OCI-LY1 (cell line): Measurements from ENCODE around the gene ZNF586.

Experiments
- H2AFZ ChIP-seq: fragments of 200-600 bp; sonication (generic), shearing (Covaris generic); 2 replicates; pipeline ENCODE4 v1.6.0; 2014; ENCODE audit warnings: antibody characterized with exemption, mild to moderate bottlenecking, low read length
- H3F3A ChIP-seq: fragments of 200-600 bp; sonication (generic), shearing (Covaris generic); 2 replicates; pipeline ENCODE4 v1.6.0; 2014; ENCODE audit warnings: mild to moderate bottlenecking, antibody characterized with exemption, low read length, moderate library complexity; ENCODE audit not compliant: insufficient read depth
- H3K27ac ChIP-seq: fragments of 200-600 bp; sonication (generic); 2 replicates; pipeline ENCODE4 v1.5.1; 2014; ENCODE audit warnings: low read length, mixed run types, mild to moderate bottlenecking, low read depth; ENCODE audit not compliant: poor library complexity, severe bottlenecking
- H3K27me3 ChIP-seq: fragments of 200-600 bp; sonication (generic); 2 replicates; pipeline ENCODE4 v1.6.0; 2014; ENCODE audit warnings: antibody characterized with exemption, mild to moderate bottlenecking, low read length, moderate library complexity; ENCODE audit not compliant: insufficient read depth
- H3K36me3 ChIP-seq: fragments of 200-600 bp; sonication (generic); 2 replicates; pipeline ENCODE4 v1.6.1; 2014; ENCODE audit warnings: mild to moderate bottlenecking, antibody characterized with exemption, low read length, moderate library complexity, mixed read lengths; ENCODE audit not compliant: insufficient read depth
- H3K4me1 ChIP-seq: fragments of 200-600 bp; sonication (generic); 2 replicates; pipeline ENCODE4 v1.5.1; 2014; ENCODE audit warnings: mild to moderate bottlenecking, low read length, moderate library complexity; ENCODE audit not compliant: insufficient read depth, severe bottlenecking
- H3K4me2 ChIP-seq: fragments of 200-600 bp; sonication (generic), shearing (Covaris generic); 2 replicates; pipeline ENCODE4 v1.6.1; 2014; ENCODE audit warnings: low read length
- H3K4me3 ChIP-seq: fragments of 200-600 bp; sonication (generic); 2 replicates; pipeline ENCODE4 v1.5.1; 2014; ENCODE audit warnings: low read length, low read depth, mild to moderate bottlenecking, mixed read lengths; ENCODE audit not compliant: poor library complexity, severe bottlenecking
- H3K79me2 ChIP-seq: fragments of 200-600 bp; shearing (Covaris generic); 2 replicates; pipeline ENCODE4 v1.6.1; 2016; ENCODE audit warnings: mixed run types, low read length, mixed read lengths; ENCODE audit not compliant: insufficient read depth
- H3K9ac ChIP-seq: fragments of 200-600 bp; sonication (generic), shearing (Covaris generic); 2 replicates; pipeline ENCODE4 v1.6.1; 2014; ENCODE audit warnings: mild to moderate bottlenecking, low read length, mixed read lengths
- H3K9me2 ChIP-seq: fragments of 200-600 bp; sonication (generic), shearing (Covaris generic); 2 replicates; pipeline ENCODE4 v1.6.1; 2014; ENCODE audit warnings: low read depth, mild to moderate bottlenecking, low read length, mixed read lengths
- H3K9me3 ChIP-seq: fragments of 200-600 bp; shearing (Covaris generic); 2 replicates; pipeline ENCODE4 v1.6.1; 2014; ENCODE audit warnings: low read length, mixed read lengths
- H4K20me1 ChIP-seq: fragments of 200-600 bp; sonication (generic), shearing (Covaris generic); 2 replicates; pipeline ENCODE4 v1.6.0; 2016; ENCODE audit warnings: mild to moderate bottlenecking, low read length; ENCODE audit not compliant: insufficient read depth
- CTCF ChIP-seq: fragments of 200-600 bp; sonication (generic), shearing (Covaris generic); IDR thresholded peaks from 2 replicates; pipeline ENCODE4 v1.5.1; 2017; ENCODE audit warnings: mild to moderate bottlenecking, antibody characterized with exemption, low read length, moderate library complexity, mixed read lengths
- EZH2 ChIP-seq: fragments of 200-600 bp; sonication (generic), shearing (Covaris generic); IDR thresholded peaks from 2 replicates; pipeline ENCODE4 v1.8.0; 2017; ENCODE audit warnings: borderline replicate concordance, mixed run types, mild to moderate bottlenecking, antibody characterized with exemption, low read length, moderate library complexity, mixed read lengths

The ZNF586 gene

GRCh38 chr19:57779220-57779845 is 9.9 kb downstream of the ZNF586 start:
- no peaks in the 10 kb centered on the region for H4K20me1 ChIP-seq
- H3K79me2 ChIP-seq = peaks cover 44% of the 10 kb centered on the region
- TF ChIP-seq CTCF = no peak
- TF ChIP-seq EZH2 = no peak
- no peaks in the 10 kb centered on the region for H3F3A ChIP-seq
- H2AFZ ChIP-seq = no peak overlapping the region
- H3K27me3 ChIP-seq = no peaks in the 10 kb centered on the region
- no peak overlapping the region for H3K4me3 ChIP-seq
- H3K9me3 ChIP-seq = peaks cover 52% of the 10 kb centered on the region
- H3K4me1 ChIP-seq = no peaks in the 10 kb centered on the region
- H3K4me2 ChIP-seq = no peak overlapping the region
- H3K27ac ChIP-seq = no peak overlapping the region
- H3K9me2 ChIP-seq = no peaks in the 10 kb centered on the region
- H3K36me3 ChIP-seq = peaks cover 88% of the 10 kb centered on the region
- H3K9ac ChIP-seq = no peak overlapping the region

GRCh38 chr19:57786286-57786685 is 16.8 kb downstream of the ZNF586 start:
- H3F3A ChIP-seq = no peaks in the 10 kb centered on the region
- H3K27me3 ChIP-seq = no peaks in the 10 kb centered on the region
- no peak overlapping the region for H3K4me2 ChIP-seq
- peaks cover 7% of the 10 kb centered on the region; the same call in 1 of the 2 replicates for H3K79me2 ChIP-seq
- TF ChIP-seq EZH2 = no peak
- TF ChIP-seq CTCF = no peak
- 0 out of 2 replicates have a peak, but pooled peaks cover 3% of the 10 kb centered on the region for H3K9me3 ChIP-seq
- H3K36me3 ChIP-seq = peaks cover 82% of the 10 kb centered on the region
- H3K27ac ChIP-seq = no peak overlapping the region
- H3K9me2 ChIP-seq = no peaks in the 10 kb centered on the region
- H4K20me1 ChIP-seq = no peaks in the 10 kb centered on the region
- H3K9ac ChIP-seq = no peak overlapping the region
- H2AFZ ChIP-seq = no peak overlapping the region
- no peaks in the 10 kb centered on the region for H3K4me1 ChIP-seq
- no peak overlapping the region for H3K4me3 ChIP-seq

- no peaks in the 10 kb centered on the region for H3F3A ChIP-seq
- no peaks in the 10 kb centered on the region for H3K4me1 ChIP-seq
- no peak overlapping the region for H2AFZ ChIP-seq
- H3K36me3 ChIP-seq = peaks cover 81% of the 10 kb centered on the region
- no peaks in the 10 kb centered on the region for H3K27me3 ChIP-seq
- H3K27ac ChIP-seq = no peak overlapping the region
- no peaks in the 10 kb centered on the region for H3K9me2 ChIP-seq
- H3K4me3 ChIP-seq = no peak overlapping the region
- H3K9ac ChIP-seq = no peak overlapping the region
- H3K4me2 ChIP-seq = no peak overlapping the region
- peaks cover 1% of the 10 kb centered on the region; the same call in 1 of the 2 replicates for H3K79me2 ChIP-seq
- TF ChIP-seq EZH2 = no peak
- TF ChIP-seq CTCF = no peak
- H4K20me1 ChIP-seq = no peaks in the 10 kb centered on the region
- H3K9me3 ChIP-seq = no peaks in the 10 kb centered on the region
Measured at GRCh38 chr19:57786906-57787305, 17.4 kb downstream of the ZNF586 start.
